Activated T-cell treated with anti-CD3 and anti-CD28 coated beads, Interleukin-2, amount 50 U/mL, for 48 hours (primary cell): Measurements from ENCODE around the gene EFS.
"Not testable (repeated sequence)": the region's sequence is repeated elsewhere in the genome, so short reads cannot be mapped to it uniquely, and the experiment has no call there.

ENCODE experiments used
- DNase-seq, 2 experiments: peaks; one replicate each; pipeline ENCODE4 v3.0.0-alpha.2; 2020

Gene EFS, protein sequence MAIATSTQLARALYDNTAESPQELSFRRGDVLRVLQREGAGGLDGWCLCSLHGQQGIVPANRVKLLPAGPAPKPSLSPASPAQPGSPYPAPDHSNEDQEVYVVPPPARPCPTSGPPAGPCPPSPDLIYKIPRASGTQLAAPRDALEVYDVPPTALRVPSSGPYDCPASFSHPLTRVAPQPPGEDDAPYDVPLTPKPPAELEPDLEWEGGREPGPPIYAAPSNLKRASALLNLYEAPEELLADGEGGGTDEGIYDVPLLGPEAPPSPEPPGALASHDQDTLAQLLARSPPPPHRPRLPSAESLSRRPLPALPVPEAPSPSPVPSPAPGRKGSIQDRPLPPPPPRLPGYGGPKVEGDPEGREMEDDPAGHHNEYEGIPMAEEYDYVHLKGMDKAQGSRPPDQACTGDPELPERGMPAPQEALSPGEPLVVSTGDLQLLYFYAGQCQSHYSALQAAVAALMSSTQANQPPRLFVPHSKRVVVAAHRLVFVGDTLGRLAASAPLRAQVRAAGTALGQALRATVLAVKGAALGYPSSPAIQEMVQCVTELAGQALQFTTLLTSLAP

DNA sequence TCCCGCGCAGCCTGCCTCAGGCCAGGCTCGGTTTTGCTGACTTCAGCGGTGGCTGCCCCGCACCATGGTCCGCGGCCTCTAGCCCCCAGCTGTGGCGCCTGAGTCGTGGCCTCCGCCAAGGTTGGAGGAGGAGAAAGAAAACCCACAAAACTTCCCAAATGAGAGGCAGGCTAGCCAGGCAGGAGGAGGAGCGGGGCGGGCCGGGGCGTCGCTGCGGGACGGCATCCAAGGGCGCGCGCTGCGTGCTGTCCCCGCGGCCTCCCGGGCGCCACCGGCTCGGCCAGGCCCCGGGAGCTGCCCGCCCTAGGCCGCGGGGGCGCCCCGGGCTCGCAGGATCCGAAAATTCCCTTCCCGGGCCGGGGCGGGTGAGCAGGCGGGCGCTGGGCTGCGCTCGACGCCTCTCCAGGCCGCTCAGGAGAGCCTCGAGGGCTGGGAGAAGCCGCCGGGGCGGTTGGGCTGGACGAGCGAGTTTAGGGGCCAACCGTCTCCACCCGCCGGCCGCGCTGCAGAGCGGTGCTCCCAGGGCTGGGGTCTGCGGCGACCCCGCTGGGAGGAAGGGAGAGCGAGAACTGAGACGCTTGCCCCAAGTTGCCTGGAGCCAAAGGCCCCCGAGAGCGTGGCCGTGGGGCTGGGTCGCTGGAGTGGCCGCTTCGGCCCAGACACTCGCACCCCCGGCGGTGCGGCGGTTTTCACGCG, at the start of gene EFS:
EFS (minus strand) TSS at position 137 of the 696 bp plus-strand sequence. CDS start 147 bp downstream, outside the sequence.
- DNase-seq, result no peak

DNA sequence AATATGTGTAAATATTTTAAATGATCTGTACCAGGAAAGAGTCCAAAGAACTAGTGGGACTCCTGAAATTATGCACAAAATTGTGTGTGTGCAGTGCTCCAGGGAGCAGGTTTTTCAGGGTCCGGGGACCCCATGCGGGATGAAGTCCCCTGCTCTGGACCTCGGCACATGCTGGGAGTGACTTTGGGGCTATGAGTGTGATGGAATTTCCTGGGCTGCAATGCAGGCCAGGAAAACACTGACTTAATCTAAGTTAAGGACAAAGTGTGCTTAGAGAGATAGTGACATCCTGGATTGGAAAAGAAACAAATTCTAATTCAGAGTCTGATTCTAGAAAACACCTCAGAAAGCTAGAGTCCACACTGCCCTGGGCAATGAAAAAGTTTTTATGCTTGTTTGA, 49.3 kb upstream of the EFS start:
- DNase-seq, result no peak

DNA sequence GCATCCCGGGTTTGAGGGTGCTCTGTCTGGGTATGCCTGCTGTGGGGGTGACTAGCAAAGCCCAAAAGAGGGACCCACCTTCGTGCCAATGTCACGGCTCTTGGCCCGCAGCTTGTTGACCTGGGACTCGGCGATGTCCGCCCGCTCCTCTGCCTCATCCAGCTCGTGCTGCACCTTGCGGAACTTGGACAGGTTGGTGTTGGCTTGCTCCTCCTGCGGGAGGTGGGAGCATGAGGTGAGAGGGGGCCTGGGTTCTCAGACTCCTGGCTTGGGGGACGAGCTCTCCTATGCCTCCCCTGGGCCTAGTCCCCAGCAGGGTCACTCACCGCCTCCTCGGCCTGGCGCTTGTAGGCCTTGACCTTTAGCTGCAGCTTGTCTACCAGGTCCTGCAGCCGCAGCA, 48.7 kb upstream of the EFS start:
- no peak for DNase-seq

DNA sequence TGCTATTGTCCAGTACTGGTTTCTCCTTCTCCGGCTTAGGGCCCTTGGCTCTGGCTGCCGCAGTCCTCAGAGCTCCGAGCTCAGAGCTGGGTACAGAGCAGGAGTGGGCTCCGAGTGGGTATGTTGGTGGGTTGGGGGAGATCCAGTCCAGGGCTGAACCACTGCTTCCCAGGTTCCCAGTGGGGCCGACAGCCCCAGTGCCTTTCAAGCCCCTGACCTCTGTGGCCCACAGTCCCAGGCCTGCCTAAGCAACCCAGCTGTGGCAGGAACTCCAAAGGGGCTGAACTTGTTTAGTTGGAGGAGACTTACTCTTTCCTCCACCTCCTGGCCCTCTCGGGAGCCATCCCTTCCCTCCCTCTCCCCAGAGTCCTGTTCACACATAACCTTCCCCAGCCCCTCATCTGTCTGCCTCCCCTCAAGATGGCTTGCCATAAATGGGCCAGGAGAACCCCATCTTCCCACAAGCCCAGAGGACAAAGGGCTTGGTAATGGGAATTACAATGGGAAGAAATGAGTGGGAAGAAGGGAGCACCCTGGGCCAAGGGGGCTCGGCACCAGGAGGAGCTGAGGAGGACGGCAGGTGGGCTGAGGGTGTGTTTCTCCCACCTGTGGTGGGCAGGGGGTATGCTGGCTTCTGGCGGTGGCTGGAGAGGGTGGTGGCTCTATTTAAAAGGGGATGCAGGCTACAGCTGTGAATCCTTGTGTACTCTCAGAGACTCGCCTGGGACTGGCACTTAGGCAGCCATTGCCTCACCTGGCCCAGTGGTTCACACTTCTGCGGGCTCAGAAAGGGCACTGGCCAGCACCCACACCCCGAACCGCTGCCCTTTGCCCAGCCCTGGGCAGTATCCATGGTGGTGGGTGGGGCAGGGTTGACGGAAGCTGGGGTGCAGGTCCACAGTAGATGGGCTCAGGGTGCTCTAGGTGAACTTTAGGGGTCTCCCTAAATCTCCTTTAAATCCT, 46.9 kb upstream of the EFS start:
- DNase-seq, result no peak

DNA sequence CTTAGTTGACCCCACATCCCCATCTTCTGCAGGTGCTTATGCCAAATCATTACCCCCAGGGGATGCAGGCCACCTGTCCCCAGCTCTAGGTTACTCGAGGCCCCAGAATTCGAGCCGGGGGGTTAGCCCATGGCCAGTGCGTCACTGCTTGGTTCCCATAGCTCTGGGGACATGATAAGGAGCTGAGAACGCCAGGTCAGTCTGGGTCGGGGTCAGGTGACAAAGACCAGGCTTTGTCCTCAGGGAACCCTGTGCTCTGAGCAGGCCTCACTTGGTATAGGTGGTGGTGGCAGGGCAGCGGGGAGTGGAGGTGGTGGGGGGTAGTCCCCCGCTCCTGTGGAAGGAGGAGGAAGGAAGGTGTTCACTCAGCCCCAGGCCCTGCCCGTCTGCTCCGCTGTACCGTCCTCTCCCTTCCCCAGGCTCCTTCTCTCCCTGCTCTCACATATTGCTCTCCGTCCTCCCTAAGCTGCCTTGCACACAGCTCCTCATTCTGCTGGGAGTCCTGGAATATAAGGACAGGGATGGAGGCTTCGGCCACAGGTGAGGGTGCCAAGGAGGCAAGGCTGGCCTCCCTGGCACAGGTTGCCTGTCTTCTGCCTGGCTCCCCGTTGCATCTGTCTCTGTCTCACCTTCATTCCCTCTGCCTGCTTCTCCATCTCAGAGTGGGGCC, 45.1 kb upstream of the EFS start:
- no peak for DNase-seq

DNA sequence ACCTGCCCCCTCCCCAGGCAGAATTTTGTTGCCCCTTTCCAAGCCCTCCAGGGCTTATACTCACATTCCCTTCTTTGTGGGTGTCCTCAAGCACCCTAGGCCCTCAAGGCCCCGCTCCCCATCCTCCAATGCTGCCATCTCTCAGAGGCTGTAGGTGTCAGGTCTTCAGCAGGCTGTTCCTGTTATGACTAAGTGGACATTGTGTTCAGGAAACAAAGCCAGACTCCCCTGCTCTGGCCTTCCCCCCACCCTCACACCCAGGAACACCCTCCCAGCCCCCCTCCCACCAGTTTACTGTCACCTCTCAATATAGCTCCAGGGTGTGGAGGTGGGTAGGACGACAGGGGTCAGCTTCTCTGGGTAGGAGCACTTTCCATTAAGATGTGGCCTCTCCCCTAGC, 44.5 kb upstream of the EFS start:
- DNase-seq, result no peak

DNA sequence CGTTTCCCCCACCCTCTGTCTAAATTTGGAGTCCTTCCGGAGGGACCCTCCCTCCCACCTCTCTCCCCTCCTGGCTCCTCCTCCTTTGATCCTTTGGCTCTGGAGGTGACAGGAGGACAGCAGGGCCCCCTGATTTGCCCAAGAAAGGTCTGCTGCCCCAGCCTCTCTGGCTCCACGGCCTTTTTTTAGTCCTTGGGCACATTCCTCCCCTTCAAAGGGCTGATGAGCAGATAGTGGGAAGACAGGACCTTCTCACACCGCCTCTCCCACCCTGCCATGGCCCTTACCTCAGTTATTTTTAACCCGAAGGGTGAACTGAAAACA, 43.3 kb upstream of the EFS start:
- DNase-seq, result no peak

DNA sequence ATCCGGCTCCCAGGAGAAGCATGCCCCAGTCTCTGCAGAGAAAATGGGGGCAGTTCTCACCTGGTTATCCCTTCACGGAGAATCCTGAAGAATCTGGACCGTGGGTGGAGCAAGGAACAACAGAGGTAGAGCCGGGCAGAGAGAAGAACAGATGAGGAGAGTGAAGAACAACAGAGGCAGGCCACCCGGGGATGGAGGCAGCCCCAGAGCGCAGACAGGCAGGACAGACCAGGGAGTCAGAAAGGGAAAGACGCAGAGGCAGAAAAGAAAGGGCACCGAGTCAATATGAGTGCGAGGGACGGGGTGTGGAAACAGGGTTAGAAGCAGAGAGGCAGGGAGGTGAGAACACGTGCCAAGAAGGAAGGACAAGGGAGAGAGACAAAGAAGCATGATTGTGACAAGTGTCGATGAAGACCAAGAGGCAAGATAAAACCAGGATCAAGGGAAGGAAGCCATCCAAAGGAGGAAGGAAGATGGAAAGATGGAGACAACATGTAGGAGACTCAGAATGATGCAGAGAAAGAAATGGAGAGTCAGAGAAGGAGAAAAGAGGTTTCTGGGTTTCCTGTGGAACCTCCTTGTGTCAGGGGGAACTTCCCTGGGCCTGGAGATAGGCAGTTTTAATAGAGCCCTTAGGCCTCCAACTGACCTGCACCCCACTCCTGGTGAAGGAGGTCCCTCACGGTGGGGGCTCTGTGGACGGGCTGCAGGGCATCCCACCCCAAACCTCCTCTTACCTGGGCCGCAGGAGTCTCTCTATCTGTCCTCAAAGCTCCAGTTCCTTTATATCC, 42.7 kb upstream of the EFS start, which contains the start of gene MYH6:
MYH6 (minus strand) TSS at position 758 of the 791 bp plus-strand sequence. CDS start 1,050 bp downstream, outside the sequence.
- no peak for DNase-seq

DNA sequence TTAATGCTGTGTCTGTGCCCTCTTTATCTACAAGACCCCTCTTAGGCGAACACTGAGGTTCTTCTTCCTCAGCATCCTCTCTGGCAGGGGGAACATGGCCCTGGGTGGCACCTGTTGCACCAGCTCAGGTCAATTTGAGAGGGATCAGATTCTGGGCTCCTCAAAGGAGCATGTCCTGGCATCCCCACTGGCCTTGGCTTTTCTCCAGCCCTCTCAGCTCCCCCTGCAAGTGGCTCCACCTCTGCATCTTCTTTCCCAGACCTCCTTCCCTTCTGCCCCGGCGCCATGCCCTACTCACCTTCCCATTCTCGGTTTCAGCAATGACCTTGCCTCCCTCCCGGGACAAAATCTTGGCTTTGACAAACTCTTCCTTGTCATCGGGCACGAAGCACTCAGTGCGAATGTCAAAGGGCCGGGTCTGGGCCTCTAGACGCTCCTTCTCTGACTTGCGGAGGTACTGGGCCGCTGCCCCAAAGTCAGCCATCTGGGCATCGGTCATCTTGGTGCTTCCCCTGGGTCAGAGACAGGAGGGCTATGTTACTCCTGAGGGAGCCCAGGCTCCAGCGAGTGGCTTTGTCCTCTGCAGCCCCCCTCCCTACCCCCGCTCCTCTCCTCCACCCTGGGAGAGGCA, 41.9 kb upstream of the EFS start:
- DNase-seq, result no peak

DNA sequence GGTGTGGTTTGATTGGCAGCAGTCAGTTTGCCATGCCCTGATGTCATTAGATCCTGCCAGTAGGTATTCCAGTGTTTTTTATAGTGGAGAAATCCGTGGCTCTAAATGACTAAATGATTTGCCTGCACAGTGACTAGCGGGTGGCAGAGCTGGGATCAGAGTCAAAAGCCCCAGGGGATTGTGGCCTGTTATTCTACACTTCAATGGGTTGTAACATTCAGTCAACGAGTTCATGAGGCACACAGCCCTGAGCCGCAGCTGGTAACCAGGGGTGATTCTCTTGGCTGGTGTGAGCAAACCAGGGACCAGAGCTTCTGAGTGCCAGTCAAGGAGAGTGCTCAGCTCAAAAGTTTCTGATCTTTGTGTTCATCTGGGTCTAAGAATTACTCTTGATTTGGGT, 41.3 kb upstream of the EFS start:
- no peak for DNase-seq

DNA sequence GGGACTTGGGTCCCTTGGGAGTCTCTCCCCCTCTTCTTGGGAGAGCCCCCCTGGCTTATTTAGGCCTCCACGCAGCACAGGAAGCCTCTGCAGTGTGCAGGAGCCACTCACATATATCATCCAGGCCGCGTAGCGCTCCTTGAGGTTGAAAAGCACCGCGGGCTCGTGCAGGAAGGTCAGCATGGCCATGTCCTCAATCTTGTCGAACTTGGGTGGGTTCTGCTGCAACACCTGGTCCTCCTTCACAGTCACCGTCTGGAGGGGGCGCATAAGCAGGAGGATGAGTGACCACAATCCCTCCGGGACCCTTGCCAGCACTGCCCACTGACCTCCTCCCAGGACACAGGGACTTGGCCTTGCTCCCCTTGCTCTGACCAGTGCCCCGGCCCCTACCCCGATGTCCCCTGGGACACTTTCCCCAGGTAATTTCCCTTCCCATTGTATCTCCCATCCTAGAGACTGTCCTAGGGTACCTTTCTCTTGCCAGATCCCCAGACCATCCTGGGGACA, 40.6 kb upstream of the EFS start:
- DNase-seq, result no peak

DNA sequence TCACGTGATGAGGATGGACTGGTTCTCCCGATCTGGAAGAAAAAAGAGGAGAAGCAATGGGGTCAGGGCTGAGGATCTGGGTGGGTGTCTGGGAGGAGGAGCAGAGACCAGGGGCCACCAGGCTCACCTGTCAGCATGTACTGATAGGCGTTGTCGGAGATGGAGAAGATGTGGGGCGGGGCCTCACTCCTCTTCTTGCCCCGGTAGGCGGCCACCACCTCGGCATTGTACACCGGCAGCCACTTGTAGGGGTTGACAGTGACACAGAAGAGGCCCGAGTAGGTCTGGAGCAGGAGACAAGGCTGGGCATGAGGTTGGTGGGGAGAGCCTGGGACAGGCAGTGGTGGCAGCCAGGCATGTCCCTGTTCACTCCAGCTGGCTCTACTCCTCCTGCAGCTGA, 40.1 kb upstream of the EFS start:
- DNase-seq, result no peak

DNA sequence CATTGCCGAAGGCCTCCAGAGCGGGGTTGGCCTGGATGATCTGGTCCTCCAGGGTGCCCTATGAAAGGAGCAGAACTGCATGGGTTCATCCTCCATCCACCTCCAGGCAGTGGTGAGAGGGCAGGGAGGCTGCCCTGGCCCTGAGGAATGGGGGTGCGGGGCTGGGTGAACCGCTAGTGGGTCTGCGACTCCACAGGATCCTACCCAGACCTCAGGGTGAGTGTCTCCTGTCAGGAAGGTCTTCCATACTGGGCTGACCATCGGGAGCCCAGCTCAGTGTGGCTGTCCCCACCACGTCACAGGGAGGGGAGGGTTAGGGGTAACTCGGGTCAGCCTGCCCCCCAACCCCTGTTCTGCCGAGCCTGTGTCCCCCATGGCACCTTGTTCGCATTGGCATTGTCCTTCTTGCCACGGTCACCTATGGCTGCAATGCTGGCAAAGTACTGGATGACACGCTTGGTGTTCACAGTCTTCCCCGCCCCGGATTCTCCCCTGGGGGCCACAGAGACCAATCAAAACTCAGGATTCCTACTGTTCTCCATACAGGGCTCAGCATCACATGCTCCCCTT, 39.4 kb upstream of the EFS start:
- DNase-seq, result no peak

DNA sequence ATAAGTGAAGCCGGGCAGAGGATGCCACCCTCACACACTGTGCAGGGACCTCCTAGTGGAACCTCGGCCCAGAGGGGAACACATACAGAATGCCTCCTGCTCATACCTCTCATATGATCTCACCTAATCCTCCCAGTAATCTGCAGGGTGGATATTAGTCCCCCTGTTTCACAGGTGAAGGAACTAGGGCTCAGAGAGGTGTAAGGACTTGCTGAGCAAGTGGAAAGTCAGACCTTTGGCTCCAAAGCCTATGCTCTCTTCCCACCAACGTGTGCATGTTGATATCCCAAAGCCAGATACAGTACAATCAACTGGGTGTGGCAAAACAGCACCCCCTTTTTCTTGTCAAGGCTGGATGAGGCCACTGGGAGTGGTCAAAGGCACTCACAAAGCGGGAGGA, 38.9 kb upstream of the EFS start:
- DNase-seq, result no peak

DNA sequence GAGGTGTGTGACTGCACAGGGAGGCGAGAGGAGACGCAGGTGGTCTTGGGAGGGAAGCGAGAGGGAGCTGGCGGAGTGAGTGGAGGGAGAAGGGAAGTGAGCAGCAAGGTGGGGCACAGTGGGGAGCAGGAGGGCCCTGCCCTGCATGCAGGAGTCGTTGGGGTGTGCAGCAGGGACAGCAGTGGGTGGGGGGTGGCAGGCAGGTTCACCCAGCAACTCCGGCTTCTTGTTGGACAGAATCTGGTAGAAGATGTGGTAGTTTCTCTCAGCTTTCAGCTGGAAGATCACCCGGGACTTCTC, 38.1 kb upstream of the EFS start:
- no peak for DNase-seq

DNA sequence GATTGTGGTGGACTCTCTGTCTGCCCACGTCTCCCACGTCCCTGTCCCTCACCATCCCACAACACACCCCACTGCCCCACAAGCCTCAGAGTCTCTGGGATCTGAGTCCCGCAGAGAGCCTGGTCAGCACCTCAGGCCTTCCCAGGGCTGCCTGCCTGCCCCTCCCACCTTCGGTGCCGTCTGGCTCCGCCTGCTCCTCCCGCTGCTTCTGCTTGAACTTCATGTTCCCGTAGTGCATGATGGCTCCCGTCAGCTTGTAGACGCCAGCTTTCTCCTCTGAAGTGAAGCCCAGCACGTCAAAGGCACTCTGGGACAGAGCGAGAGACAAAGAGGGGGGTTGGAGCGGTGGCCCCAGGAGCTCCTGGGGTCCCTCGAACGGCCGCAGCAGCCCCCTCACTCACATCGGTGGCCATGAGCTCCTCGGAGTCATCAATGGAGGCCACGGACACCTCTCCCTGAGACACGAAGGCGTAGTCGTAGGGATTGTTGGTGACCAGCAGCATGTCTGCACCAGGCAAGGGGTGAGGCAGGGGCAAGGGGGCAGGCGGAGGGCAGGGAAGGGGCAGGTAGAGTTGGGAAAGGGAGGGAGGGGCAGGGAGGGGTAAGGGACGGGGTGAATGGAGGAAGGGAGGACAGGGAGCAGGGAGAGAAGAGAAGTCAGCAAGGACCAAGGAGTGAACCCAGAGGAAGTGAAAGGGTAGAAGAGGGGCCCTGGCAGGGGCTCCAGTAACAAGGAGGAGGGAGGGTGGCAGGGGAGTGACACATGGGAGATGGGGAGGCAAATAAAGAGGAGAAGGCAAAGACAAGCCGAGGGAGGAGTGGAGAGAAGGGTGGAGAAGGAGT, 37.5 kb upstream of the EFS start:
- DNase-seq, result no peak

DNA sequence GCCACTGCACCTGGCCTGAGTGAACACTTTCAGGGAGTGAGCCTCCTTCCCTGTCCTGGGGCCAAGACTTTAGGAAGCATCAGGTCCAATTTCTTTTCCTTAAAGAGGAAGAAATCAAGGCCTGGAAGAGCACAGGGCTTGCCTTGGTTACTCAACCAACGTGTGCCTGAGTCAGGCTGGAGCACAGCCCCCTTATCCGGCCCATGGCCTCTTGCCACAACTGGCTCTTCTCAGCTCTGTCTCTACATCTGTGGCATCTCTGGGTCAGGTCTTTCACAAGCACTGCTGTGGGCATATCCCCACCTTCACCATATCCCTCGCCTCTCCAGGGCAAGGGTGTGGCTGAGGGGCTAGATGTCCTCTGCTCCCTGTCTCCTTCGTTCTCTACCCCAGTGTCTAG, 36.3 kb upstream of the EFS start:
- DNase-seq, result no peak

DNA sequence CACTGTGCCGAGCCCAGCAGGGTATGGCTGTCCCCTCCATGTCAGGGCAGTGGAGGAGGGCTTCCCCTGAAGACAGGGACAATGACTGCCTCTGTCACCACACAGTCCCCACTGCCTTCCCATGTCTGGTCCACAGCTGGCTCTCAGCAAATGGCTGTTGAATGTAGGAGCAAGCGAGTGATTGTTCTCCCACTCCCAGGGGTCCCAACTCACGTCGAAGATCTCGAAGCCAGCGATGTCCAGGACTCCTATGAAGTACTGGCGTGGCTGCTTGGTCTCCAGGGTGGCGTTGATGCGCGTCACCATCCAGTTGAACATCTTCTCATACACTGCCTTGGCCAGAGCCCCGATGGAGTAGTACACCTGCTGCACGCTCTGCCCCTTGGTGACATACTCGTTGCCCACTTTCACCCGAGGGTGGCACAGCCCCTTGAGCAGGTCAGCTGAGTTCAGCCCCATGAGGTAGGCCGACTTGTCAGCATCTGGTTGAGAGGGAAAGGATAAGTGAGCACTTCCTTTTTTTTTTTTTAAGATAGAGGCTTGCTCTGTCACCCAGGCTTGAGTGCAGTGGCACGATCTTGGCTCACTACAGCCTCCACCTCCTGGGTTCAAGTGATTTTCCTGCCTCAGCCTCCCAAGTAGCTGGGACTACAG, 35.7 kb upstream of the EFS start:
- DNase-seq, result not testable (repeated sequence)

DNA sequence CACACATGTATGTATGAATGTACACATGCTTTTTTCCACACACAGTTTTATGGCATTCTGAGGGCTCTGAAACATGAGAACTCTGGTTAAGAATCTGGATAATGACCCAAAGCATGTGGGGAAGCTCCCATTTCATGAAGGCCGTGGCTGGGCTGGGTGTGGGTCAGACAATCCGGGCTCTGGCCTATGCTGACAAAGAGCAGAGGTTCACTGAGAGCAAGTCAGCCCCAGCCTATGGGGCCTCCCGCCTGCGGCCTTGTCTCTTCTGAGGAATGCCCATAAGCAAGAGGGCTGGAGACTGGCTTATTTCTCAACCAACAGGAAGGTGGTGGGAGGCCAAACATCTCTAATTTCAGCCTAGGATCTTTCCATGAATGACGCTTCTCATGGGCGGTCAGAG, 34.6 kb upstream of the EFS start:
- DNase-seq, result no peak
